Superior temporal gyrus (tissue), 1 donor: ENCODE results near the gene FGGY.
"Not testable (repeated sequence)": the region's sequence is repeated elsewhere in the genome, so short reads cannot be mapped to it uniquely, and the experiment has no call there.

ENCODE experiments used
- DNase-seq: peaks from one replicate; pipeline ENCODE4 v3.0.0-alpha.2; 2016; ENCODE audit errors: extremely low spot score

The FGGY gene

GRCh38 chr1:59482986-59483385 is 186.1 kb downstream of the FGGY start:
- no peak for DNase-seq

DNA sequence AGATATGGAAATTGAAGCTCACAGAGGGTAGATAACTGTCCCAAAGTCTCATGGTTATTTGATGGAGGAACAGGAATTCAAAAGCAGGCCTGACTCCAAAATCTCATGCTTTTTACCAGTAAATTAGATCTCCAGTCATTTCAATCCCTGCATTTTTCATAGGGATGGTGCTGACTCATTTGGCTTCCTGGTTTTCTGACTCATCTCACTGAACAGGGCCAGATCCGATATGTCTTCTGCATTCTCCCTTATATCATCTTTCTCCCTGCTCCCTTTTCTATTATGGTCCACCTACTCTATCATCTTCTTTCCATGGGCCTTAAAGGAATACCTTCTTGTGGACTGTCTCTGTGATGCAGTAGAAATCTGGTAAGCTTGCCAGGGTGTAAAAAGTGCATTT is 187.2 kb downstream of the FGGY start:
- peak; percentile 57 for DNase-seq

DNA sequence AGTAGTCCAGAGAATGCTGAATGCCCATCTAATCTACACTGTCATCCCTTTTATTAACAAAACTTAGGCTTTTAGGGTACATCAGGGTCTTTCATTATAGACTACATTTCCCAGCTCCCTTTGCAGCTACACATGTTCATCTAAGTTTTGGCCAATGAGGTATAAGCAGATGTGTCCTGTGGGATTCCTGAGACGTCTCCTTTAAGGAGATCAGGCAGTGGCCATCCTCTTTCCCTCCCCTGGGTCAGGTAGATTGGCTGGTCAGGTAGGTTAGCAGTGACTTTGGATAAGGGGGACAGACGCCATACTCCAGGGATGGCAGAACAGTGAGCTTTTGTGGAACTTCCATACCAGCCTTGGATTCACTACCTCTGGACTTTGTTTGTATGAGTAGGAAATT is 188.3 kb downstream of the FGGY start:
- DNase-seq, result no peak

- no peak for DNase-seq
Measured at GRCh38 chr1:59485949-59486348, 189.1 kb downstream of the FGGY start.

- DNase-seq, result no peak
Measured at GRCh38 chr1:59486615-59487014, 189.7 kb downstream of the FGGY start.

- DNase-seq, result no peak
Measured at GRCh38 chr1:59487335-59488031, 190.6 kb downstream of the FGGY start.

DNA sequence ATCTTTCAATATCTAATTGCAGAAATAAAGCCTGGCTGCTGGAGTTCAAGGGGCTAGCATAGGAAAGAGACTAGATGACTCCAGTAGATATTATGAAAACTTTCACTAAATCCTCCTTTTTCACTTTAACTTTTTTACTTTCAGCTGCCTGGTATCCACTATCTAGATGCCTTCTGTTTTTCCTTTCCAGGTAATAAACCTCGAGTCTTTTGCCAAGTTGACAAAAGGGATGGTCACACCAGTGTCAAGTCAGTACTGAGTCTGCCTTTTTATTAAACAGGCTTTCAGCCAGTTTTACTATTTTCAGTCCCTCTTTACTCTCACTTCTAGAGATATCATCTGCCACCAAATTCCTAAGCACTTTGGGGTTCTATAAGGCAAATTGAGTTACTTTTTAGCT is 195.6 kb downstream of the FGGY start:
- no peak for DNase-seq

GRCh38 chr1:59494145-59494833 is 197.4 kb downstream of the FGGY start:
- no peak for DNase-seq

- DNase-seq, result not testable (repeated sequence)
Measured at GRCh38 chr1:59496156-59496555, 199.3 kb downstream of the FGGY start.

DNA sequence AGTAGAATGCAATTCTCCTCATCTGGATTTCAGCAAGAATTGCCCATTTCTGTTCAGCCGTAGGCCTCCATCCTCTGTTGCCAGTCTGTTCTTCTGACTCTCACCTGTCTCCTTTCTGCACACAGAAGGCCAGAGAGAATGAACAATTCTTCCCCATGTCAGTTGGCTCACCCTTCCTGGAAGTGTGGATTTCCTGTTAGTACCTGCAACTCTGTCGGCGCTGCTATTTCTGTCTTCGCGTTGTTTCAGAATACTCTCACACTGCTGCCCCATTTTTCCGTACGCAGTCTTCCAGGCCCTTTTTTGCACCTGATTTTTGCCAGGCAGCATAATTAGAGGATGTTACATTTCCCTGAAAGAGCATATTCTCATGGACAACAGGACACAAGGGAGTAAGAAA is 200.7 kb downstream of the FGGY start:
- DNase-seq, result no peak

GRCh38 chr1:59498640-59499039 is 201.7 kb downstream of the FGGY start:
- DNase-seq, result no peak

- DNase-seq, result no peak
Measured at GRCh38 chr1:59499273-59499942, 202.5 kb downstream of the FGGY start.

DNA sequence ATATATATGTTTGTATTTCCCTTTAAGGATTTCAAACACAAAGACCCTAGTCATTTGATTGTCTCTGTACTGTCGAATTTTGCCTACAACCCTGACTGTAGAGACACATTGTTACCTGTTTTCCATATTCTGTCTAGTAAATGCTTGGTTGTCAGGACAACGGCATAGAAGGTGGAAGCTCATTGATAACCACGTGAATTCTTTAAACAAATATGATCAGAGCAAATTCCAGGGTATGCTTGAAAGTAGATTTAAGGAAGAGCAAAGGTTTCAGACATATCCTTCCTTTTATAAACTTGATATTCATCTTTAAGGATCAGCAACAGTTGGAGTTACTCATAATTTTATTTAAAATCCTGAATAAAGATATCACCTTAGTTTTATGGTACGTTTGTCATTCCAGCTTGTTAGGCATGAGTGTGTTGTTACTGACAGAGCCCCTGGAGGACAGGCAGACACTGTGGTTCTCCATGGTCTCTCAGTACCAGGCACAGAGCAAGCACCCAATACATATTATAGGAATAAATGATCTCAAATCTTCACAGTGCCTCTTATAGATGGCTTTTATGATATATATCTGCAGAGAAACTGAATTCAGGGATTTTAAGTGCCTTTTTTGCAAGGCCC is 203.2 kb downstream of the FGGY start:
- DNase-seq, result no peak

DNA sequence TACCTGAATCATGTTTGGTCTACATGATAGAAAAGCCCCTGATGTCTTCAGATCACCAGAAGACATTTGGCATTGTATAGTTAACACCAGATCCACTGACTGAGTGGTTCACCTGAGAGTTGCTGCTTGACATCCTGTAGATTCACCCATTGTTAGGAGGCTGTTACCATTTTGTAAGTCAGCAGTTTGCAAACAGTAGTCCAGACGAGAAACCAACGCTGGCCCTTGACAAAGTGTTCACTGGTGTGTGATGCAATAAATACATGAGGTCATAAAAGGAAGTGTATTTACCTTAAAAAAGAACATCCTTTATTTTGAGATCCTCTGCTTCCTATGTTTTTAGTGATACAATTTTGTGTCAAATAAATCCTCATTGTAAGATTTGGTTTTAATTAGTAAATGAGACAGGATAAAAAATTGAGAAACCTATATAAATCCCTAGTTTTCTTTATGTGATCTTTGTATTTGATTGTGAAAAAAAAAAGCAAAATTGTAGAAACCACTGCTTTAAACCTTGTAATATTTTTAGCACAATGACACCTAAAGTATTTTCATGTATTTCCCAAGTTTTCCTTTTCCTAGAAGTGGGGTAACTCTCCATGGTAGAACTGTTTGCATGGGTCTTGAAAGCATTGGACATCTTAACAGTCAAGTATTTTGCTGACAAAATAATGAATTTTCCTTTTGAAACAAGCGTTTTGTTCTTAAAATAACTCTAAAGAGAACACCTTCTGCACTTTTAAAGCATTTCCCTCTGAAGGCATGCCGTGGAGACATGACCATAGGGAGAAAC is 204.3 kb downstream of the FGGY start:
- no peak for DNase-seq

- DNase-seq, result no peak
Measured at GRCh38 chr1:59502009-59502691, 205.3 kb downstream of the FGGY start.

GRCh38 chr1:59504276-59504675 is 207.4 kb downstream of the FGGY start:
- DNase-seq, result no peak

DNA sequence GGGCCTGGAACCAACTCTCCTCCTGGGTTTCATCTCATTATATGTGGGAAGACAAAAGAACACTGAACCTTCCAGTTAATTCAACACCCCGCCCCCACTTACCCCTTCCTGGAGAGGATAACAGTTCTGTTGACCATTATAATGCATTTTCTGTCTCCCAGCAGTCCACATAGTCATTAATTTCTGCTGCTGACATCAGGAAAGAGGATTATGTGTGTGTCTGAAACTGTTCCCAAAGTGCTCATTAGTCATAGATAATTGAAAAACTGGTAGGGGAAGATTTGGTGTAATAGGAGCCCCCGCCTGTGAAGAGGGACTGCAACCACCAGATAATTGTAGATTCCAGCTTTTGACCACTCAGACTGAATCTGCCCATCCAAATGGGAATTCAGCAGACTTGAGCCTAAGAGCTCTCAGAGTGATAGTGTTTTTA is 208.7 kb downstream of the FGGY start:
- DNase-seq, result no peak

DNA sequence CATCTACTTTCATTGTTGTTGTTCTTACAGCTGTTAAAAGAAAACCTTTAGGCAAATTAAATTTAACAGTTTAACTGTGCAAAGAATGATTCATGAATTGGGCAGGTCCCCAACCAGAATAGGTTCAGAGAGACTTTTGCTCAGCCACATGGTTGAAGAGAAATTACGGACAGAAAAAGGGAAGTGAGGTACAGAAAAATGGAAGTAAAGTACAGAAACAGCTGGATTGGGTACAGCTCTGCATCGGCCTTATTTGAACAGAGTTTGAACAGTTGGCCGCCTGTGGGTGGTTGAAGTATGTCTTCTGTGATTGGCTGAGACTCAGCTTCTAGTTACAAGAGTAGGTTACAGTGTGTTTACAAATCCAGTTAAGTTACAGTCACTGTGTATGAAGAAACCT is 210.1 kb downstream of the FGGY start:
- DNase-seq, result peak; percentile 45

DNA sequence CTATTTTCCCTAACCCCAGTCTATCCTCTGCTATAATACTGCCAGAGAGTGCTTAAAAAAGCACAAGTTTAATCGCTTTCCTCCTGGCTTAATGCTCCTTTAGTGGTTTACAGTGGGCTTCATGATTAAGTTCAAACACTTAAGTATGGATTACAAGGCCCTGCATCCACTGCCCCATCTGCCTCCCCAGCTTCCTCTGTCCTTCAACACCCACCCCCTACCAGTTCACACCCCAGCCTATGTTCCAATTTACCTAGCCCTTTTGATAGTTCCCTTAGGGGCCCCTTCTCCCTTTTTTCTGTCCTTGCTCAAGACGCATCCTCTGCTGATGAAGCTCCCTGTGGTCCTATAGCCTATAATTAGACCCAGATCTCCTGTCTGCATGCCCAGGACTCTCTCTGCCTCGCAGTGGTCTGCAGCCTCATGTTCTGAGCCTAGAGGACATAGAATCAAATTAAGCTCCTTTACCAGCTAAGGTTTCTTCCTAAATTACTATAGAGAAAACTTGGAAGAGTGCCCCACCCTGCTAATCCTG is 212.5 kb downstream of the FGGY start:
- DNase-seq, result no peak

DNA sequence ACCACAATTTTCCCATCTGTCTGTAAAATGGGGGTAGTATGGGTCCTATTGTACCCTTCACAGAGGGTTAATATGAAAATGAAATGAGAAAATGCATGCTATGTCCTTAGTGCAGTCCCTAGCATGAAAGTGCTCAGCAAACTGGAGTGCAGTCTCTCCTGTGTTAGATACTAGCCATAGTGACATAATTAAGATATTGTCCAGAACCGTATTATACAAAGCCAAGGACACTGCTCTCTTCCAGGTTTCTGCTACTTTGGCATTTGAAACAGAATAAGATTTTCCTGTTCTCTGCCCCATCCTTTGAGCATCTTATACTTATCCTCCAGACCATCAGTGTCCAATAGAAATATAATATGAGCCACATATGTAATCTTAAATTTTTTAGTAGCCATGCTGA is 213.4 kb downstream of the FGGY start:
- no peak for DNase-seq
